Measurements from ENCODE around the gene DEPP1. TPM values are rescaled to one million over a fixed set of nuclear protein-coding genes. Genes with fewer than 3 reads are reported as not detected.
A peak's percentile ranks its signal among the peaks of the same experiment; 100 is the strongest.

DEPP1 gene
- total RNA-seq, 1 experiment from 2014 or later = 1.6 TPM

DNA sequence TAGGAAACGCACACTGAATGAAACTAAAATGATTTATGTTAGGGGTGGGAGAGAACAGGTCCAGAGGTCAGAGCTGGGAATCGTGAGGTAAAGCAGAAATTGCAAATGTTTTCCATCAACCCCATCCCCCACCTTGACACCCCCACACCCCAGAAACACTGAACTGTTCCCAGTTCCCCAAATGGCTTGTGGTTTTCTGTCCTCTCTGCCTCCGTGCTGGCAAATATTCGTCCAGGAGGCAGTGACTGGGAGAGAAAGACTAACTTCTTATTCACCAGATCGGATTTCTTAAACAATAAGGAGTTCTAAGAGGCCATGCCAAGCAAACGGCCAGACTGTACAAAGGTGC lies 19.7 kb downstream of the DEPP1 start:
- Mint-ChIP-seq H3K27me3 (ENCODE audit: low read depth) (peaks cover 10% of the 10 kb centered on the region), H3K27ac (no peak overlapping the region; the same call in 1 of the 2 replicates), H3K36me3 (peaks cover 9% of the 10 kb centered on the region), H3K9me3 (peaks cover 5% of the 10 kb centered on the region; the same call in 1 of the 2 replicates), H3K4me3 (peak overlapping the region; percentile 81), H3K4me1 (peaks cover 50% of the 10 kb centered on the region)
- TF ChIP-seq, protein P1, sequence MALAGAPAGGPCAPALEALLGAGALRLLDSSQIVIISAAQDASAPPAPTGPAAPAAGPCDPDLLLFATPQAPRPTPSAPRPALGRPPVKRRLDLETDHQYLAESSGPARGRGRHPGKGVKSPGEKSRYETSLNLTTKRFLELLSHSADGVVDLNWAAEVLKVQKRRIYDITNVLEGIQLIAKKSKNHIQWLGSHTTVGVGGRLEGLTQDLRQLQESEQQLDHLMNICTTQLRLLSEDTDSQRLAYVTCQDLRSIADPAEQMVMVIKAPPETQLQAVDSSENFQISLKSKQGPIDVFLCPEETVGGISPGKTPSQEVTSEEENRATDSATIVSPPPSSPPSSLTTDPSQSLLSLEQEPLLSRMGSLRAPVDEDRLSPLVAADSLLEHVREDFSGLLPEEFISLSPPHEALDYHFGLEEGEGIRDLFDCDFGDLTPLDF (CRISPR knock-in tag; IDR thresholded peaks at IDR 0.05) = 0 out of 2 replicates have a peak, but pooled peaks have one; percentile 2
- TF ChIP-seq NR1H2 (CRISPR knock-in tag; IDR thresholded peaks at IDR 0.05) (no peak), SMAD4 (CRISPR knock-in tag; IDR thresholded peaks at IDR 0.05) (no peak), JAZF1 (CRISPR knock-in tag; IDR thresholded peaks at IDR 0.05) (no peak)
- no peak for ATAC-seq
- ChIA-PET POLR2A (no interaction called here), CTCF (interaction anchor here (1.3 to 7.3 kb wide), 4 partner anchors 9 to 32 kb away, joined by 3 to 74 read pairs (median 4); partner anchors contain the start of gene DEPP1)
- DNase-seq (ENCODE audit: low spot score) = no peak

DNA sequence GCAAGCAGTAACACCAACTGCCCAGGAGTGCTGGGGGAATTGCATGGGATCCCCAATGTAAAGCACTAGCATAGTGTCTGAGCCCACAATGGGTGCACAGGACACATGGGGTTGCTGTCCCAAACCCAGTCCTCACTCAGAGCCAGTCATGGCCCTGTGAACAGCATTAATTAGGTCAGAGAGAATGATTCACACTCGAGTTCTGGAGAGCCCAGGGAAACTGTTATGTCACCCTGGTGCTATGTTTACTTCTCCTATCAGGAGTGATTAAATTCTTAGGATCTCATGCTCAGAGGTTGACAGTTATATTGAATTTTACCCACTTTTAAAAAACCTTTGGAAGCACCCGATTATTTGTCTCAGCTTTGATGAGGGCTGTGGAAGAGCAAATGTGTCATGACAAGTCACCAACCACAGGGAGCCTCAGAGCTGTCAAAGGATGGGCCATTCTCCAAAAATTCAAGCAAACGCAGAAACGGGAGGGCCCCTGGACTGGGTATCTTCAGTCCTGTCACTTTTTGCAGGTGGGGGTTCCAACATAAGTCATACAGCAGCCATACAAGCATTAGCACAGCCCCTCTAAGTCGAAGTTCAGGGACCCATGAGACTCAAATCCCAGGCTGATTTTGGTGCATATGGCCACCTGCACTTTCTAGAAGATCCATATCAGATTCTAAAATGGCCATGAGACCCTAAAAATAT lies 20.3 kb downstream of the DEPP1 start:
- ChIA-PET POLR2A (no interaction called here), CTCF (interaction anchor here (1.4 to 7.3 kb wide), 3 partner anchors 20 to 32 kb away, joined by 3 to 74 read pairs (median 4); partner anchors contain the start of gene DEPP1)
- peaks cover 9% of the 10 kb centered on the region for H3K36me3 Mint-ChIP-seq
- TF ChIP-seq SMAD3 (CRISPR knock-in tag; IDR thresholded peaks at IDR 0.05; ENCODE audit: borderline replicate concordance) = no peak
- no peak for TF ChIP-seq RELA (CRISPR knock-in tag; IDR thresholded peaks at IDR 0.05; ENCODE audit: borderline replicate concordance)
- no peak for TF ChIP-seq JAZF1 (CRISPR knock-in tag; IDR thresholded peaks at IDR 0.05)
- peaks cover 5% of the 10 kb centered on the region; the same call in 1 of the 2 replicates for H3K9me3 Mint-ChIP-seq
- no peak overlapping the region for H3K27ac Mint-ChIP-seq
- peaks cover 10% of the 10 kb centered on the region for H3K27me3 Mint-ChIP-seq (ENCODE audit: low read depth)
- H3K4me1 Mint-ChIP-seq = peaks cover 48% of the 10 kb centered on the region
- ATAC-seq (no peak), DNase-seq (ENCODE audit: low spot score) (no peak)
- H3K4me3 Mint-ChIP-seq = peak overlapping the region; percentile 81

DNA sequence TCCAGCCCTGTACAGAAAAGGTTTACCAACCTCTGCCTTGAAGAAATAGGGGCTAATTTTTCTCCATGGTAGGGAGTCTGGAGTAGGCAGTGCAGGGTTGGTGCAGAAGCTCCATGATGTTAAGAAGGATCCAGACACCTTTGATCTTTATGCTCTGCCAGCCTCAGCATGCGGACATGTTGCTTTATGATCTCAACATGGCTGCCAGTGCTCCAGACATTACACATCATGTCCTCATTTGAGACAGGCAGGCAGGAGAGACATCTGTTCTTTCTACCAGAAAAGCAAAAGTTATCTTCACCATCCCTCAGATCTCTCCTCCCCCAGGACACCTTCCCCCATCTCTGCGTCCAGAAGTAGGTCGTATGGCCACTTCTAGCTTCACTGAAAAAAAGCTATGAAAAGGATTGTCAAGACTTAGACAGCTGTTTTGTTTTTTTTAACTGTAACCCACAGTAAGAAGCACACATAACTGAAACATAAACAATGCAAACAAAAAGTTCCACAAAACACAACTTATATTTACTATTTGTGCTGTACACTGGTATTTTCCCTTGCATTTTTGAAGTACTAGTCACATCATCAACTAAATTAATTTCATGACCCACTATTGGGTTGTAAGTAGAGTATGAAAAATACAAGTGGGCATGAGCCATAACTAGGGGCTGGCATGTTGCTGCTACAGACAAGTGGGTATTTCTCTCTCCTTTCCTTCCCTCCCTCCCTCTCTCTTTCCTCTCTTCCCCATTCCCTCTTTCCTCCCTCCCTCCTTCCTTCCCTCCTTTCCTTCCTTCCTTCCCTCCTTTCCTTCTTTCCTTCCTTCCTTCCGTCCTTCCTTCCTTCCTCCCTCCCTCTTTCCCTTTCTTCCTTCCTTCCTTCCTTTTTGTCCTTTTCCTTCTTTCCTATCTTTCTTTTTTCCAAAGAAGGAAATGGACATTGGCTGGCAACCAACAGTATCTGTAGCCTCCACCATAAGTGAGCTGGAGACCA lies 21.6 kb downstream of the DEPP1 start:
- no peak for ATAC-seq
- ChIA-PET POLR2A (no interaction called here), CTCF (interaction anchor here (7.3 kb wide), 1 partner anchor 23 kb away, joined by 74 read pairs; no protein-coding TSS in a partner anchor)
- Mint-ChIP-seq H3K4me3 (0 out of 2 replicates have a peak overlapping the region, but pooled peaks have one; percentile 26), H3K36me3 (peaks cover 9% of the 10 kb centered on the region), H3K4me1 (peaks cover 44% of the 10 kb centered on the region), H3K27me3 (ENCODE audit: low read depth) (peaks cover 10% of the 10 kb centered on the region), H3K27ac (no peak overlapping the region), H3K9me3 (peaks cover 5% of the 10 kb centered on the region; the same call in 1 of the 2 replicates)
- DNase-seq (ENCODE audit: low spot score) = no peak
- TF ChIP-seq, protein P2, sequence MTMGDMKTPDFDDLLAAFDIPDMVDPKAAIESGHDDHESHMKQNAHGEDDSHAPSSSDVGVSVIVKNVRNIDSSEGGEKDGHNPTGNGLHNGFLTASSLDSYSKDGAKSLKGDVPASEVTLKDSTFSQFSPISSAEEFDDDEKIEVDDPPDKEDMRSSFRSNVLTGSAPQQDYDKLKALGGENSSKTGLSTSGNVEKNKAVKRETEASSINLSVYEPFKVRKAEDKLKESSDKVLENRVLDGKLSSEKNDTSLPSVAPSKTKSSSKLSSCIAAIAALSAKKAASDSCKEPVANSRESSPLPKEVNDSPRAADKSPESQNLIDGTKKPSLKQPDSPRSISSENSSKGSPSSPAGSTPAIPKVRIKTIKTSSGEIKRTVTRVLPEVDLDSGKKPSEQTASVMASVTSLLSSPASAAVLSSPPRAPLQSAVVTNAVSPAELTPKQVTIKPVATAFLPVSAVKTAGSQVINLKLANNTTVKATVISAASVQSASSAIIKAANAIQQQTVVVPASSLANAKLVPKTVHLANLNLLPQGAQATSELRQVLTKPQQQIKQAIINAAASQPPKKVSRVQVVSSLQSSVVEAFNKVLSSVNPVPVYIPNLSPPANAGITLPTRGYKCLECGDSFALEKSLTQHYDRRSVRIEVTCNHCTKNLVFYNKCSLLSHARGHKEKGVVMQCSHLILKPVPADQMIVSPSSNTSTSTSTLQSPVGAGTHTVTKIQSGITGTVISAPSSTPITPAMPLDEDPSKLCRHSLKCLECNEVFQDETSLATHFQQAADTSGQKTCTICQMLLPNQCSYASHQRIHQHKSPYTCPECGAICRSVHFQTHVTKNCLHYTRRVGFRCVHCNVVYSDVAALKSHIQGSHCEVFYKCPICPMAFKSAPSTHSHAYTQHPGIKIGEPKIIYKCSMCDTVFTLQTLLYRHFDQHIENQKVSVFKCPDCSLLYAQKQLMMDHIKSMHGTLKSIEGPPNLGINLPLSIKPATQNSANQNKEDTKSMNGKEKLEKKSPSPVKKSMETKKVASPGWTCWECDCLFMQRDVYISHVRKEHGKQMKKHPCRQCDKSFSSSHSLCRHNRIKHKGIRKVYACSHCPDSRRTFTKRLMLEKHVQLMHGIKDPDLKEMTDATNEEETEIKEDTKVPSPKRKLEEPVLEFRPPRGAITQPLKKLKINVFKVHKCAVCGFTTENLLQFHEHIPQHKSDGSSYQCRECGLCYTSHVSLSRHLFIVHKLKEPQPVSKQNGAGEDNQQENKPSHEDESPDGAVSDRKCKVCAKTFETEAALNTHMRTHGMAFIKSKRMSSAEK (CRISPR knock-in tag; IDR thresholded peaks at IDR 0.05; ENCODE audit: borderline replicate concordance) = no peak
- TF ChIP-seq JAZF1 (CRISPR knock-in tag; IDR thresholded peaks at IDR 0.05) (no peak), TEAD4 (CRISPR knock-in tag; IDR thresholded peaks at IDR 0.05) (no peak)
- TF ChIP-seq, protein P3, sequence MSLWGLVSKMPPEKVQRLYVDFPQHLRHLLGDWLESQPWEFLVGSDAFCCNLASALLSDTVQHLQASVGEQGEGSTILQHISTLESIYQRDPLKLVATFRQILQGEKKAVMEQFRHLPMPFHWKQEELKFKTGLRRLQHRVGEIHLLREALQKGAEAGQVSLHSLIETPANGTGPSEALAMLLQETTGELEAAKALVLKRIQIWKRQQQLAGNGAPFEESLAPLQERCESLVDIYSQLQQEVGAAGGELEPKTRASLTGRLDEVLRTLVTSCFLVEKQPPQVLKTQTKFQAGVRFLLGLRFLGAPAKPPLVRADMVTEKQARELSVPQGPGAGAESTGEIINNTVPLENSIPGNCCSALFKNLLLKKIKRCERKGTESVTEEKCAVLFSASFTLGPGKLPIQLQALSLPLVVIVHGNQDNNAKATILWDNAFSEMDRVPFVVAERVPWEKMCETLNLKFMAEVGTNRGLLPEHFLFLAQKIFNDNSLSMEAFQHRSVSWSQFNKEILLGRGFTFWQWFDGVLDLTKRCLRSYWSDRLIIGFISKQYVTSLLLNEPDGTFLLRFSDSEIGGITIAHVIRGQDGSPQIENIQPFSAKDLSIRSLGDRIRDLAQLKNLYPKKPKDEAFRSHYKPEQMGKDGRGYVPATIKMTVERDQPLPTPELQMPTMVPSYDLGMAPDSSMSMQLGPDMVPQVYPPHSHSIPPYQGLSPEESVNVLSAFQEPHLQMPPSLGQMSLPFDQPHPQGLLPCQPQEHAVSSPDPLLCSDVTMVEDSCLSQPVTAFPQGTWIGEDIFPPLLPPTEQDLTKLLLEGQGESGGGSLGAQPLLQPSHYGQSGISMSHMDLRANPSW (CRISPR knock-in tag; conservative IDR thresholded peaks at IDR 0.05; ENCODE audit: low read depth) = no peak
- TF ChIP-seq, protein P4, sequence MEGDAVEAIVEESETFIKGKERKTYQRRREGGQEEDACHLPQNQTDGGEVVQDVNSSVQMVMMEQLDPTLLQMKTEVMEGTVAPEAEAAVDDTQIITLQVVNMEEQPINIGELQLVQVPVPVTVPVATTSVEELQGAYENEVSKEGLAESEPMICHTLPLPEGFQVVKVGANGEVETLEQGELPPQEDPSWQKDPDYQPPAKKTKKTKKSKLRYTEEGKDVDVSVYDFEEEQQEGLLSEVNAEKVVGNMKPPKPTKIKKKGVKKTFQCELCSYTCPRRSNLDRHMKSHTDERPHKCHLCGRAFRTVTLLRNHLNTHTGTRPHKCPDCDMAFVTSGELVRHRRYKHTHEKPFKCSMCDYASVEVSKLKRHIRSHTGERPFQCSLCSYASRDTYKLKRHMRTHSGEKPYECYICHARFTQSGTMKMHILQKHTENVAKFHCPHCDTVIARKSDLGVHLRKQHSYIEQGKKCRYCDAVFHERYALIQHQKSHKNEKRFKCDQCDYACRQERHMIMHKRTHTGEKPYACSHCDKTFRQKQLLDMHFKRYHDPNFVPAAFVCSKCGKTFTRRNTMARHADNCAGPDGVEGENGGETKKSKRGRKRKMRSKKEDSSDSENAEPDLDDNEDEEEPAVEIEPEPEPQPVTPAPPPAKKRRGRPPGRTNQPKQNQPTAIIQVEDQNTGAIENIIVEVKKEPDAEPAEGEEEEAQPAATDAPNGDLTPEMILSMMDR (IDR thresholded peaks at IDR 0.05) = no peak
- TF ChIP-seq, protein P5, sequence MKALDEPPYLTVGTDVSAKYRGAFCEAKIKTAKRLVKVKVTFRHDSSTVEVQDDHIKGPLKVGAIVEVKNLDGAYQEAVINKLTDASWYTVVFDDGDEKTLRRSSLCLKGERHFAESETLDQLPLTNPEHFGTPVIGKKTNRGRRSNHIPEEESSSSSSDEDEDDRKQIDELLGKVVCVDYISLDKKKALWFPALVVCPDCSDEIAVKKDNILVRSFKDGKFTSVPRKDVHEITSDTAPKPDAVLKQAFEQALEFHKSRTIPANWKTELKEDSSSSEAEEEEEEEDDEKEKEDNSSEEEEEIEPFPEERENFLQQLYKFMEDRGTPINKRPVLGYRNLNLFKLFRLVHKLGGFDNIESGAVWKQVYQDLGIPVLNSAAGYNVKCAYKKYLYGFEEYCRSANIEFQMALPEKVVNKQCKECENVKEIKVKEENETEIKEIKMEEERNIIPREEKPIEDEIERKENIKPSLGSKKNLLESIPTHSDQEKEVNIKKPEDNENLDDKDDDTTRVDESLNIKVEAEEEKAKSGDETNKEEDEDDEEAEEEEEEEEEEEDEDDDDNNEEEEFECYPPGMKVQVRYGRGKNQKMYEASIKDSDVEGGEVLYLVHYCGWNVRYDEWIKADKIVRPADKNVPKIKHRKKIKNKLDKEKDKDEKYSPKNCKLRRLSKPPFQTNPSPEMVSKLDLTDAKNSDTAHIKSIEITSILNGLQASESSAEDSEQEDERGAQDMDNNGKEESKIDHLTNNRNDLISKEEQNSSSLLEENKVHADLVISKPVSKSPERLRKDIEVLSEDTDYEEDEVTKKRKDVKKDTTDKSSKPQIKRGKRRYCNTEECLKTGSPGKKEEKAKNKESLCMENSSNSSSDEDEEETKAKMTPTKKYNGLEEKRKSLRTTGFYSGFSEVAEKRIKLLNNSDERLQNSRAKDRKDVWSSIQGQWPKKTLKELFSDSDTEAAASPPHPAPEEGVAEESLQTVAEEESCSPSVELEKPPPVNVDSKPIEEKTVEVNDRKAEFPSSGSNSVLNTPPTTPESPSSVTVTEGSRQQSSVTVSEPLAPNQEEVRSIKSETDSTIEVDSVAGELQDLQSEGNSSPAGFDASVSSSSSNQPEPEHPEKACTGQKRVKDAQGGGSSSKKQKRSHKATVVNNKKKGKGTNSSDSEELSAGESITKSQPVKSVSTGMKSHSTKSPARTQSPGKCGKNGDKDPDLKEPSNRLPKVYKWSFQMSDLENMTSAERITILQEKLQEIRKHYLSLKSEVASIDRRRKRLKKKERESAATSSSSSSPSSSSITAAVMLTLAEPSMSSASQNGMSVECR (CRISPR knock-in tag; IDR thresholded peaks at IDR 0.05; ENCODE audit: borderline replicate concordance) = no peak
